NCI-H526 (cell line): ENCODE measurements around the gene SYNGR2.
"Not testable (repeated sequence)": the region's sequence is repeated elsewhere in the genome, so short reads cannot be mapped to it uniquely, and the experiment has no call there.

Source experiments
- DNase-seq, 2 experiments: peaks; one replicate each; lab custom pipeline; 2025; lab: John Stamatoyannopoulos, UW

SYNGR2 gene

GRCh38 chr17:78130090-78130436 is 38.3 kb upstream of the SYNGR2 start:
- DNase-seq, result no peak

DNA sequence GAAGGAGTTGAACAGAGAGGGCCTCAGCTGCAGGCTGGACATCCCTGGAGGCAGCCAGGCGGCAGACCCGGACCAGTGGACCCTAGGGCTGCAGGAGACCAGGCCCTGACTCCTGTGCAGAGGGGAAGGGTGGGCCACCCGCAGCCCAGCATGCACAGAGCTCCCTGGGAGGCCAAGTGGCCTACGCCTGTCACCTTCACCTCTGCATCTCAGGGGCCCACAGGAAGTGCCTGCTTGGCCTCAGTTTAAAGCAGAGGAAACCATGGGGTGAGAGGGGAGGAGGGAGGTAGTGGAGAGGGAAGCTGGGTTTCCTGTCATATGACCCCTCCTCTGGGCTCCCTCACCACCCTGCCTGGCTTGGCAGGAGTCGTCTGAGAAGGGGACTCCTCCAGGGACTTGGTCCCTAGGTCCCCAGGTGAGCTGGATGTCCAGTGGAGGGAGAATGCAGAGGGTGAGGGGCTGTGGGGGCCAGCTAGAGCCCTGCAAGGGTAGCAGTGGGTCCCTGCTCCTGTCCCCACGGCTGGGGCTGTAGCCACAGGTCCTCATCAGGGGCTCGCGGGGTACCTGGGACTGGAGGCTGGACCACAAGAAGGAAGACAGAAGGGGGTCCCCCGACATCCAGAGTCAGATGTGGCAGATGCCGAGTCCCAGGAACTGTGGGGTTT is 37.8 kb upstream of the SYNGR2 start, which contains the start of gene TMC8:
TMC8 (plus strand) TSS at position 335 of the 665 bp plus-strand sequence. CDS start 818 bp downstream, outside the sequence.
- DNase-seq, result no peak

DNA sequence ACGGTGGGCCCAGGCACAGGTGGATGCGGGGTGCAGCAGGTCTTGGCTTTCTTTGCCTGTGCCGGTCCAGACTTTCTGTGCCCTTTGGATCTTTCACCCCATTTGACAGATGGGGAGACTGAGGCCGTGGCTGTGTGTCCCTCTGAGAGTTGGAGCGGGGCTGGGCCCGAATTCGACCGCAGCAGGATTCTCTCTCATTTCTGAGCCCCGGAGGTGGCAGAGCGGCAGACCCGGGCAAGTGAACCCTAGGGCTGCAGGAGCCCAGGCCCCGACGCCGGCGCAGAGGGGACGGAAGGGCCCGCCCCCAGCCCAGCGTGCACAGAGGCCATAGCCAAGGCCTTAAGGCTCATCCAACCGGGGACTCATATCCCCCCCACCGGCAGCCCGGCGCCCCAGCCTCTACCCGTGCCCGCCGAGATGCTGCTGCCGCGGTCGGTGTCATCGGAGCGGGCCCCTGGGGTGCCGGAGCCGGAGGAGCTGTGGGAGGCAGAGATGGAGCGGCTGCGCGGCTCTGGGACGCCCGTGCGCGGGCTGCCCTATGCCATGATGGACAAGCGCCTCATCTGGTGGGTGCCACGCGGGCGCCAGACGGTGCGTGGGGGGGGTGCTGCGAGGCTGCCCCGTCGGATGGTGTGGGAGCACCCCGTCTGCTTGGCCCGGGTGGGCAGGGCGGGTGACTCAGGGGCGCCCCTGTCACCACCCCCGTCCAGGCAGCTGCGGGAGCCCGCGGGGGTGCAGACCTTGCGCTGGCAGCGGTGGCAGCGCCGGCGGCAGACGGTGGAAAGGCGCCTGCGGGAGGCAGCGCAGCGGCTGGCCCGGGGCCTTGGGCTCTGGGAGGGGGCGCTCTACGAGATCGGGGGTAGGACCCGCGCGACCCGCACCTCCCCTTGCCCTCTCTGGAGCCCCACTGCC is 37.0 kb upstream of the SYNGR2 start:
- DNase-seq, result peak in 1 of 2 experiments; percentile 45

DNA sequence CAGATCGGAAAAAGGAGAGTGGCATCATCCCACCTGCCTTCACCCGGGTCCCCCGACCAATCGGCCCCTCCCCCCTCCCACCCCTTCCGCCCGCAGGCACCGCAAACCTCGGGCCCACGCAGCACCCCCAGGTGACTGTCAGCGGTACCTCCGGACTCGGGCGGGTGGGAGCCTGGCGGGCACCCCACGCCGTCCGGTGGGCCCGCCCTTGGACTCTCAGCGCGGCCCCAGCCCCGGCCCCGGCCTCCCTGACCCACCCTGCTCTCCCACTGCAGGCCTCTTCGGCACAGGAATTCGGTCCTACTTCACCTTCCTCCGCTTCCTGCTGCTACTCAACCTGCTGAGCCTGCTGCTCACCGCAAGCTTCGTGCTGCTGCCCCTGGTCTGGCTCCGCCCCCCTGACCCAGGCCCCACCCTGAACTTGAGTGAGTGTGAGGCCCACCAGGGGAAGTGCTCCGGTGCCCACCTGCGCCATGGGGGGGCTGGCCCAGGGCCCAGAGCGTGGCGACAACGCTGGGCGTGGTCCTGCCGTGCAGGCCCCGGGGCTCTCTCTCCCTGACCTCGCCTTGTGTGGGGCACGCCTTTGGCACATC is 36.2 kb upstream of the SYNGR2 start:
- DNase-seq, result peak in 1 of 2 experiments; percentile 59

GRCh38 chr17:78132767-78133178 is 35.6 kb upstream of the SYNGR2 start:
- no peak for DNase-seq

DNA sequence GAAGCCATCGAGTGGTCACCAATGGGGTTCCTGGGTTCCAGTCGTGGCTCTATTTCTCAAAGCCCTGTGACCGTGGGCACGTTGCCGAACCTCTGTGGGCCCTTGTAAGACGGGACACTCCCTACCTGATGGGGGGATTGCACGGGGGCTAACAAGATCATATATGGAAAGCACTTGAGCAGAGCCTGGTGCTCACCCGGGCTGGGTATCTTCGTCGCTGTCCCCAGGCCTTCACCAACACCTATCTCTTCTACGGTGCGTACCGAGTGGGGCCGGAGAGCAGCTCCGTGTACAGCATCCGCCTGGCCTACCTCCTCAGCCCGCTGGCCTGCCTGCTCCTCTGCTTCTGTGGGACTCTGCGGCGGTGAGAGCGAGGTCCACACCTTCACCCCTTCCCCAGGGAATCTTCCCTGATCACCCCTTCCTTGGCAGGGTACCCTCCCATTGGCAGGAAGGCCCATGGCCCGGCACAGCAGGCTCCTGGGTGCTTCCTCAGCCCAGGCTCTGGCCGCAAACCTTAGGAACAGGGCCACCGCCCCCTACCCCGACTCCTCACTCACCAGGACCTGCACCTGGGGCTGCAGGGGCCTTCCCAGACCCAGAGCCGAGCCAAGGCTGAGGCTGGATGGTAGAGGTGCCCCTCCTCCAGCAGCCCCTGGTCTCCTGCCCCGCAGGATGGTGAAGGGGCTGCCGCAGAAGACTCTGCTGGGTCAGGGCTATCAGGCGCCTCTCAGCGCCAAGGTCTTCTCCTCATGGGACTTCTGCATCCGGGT is 35.0 kb upstream of the SYNGR2 start:
- no peak for DNase-seq

- peak; percentile 86 to 94 for DNase-seq
Observed at GRCh38 chr17:78133971-78134898, 34.1 kb upstream of the SYNGR2 start.

DNA sequence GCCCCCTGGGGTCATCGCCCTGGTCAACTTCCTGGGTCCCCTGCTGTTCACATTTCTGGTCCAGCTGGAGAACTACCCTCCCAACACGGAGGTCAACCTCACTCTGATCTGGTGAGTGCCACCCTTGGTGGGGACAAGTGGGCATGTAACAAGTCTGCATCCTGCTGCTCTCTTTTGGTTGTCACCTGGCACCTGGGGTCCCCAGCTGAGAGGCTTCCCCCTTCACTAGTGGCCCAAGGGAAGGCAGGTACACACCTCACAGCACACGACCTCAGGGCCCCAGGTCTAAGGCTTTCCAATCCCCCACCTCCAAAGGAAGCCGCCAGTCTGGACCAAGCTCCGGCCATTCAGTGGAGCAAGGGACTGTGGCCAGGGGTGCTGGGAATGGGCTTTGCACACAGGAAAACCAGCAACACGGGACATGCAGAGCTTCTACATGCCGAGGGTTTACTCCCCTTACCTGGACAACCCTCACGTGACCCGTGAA is 33.4 kb upstream of the SYNGR2 start:
- DNase-seq, result no peak

- no peak for DNase-seq
Observed at GRCh38 chr17:78135858-78136500, 32.4 kb upstream of the SYNGR2 start.

DNA sequence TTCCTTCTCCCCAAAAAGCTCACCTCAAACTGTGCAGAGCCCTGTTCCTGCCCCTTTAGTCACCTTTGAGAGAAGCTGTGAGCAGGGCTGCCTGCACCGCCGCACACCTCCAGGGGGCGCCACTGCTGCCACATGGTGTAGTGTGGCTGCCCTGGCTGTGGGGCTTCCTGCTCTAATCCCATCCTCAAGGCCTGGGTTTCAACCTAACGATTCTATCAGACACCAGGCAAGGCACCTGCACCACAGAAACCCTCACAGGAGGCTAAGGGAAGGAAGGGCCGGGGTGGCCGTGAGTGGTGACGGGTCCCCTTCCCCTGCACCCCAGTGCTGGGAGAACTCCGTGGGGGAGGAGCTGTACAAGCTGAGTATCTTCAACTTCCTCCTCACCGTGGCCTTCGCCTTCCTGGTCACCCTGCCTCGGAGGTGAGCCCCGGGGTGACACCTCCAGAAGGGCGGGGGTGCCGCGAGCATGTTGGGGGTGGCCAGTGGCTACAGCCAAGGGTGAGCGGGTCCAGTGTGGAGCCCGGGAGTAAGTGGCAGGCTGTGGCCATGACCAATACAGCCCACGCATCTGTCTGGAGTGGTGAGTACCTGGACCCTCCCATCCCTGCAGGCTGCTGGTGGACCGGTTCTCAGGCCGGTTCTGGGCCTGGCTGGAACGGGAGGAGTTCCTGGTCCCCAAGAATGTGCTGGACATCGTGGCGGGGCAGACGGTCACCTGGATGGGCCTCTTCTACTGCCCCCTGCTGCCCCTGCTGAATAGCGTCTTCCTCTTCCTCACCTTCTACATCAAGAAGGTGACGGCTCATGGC is 30.8 kb upstream of the SYNGR2 start:
- DNase-seq, result no peak

- no peak for DNase-seq
Observed at GRCh38 chr17:78138204-78139060, 29.9 kb upstream of the SYNGR2 start.

DNA sequence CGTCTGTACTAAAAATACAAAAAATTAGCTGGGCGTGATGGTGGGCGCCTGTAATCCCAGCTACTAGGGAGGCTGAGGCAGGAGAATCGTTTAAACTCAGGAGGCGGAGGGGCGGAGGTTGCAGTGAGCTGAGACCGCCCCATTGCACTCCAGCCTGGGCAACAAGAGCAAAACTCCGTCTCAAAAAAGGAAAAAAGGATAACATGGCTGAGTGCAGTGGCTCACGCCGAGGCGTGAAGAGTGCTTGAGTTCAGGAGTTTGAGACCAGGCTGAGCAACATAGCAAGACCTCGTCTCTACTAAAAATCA is 28.6 kb upstream of the SYNGR2 start:
- not testable (repeated sequence) for DNase-seq

- peak; percentile 93 to 99 for DNase-seq
Observed at GRCh38 chr17:78140169-78141051, 28.0 kb upstream of the SYNGR2 start.

GRCh38 chr17:78141437-78142118 is 26.8 kb upstream of the SYNGR2 start:
- no peak for DNase-seq

- no peak for DNase-seq
Observed at GRCh38 chr17:78142119-78142861, 26.1 kb upstream of the SYNGR2 start.
